Endodermal cell (in vitro differentiated cells): Measurements from ENCODE around the gene APBA2. TPM values are rescaled to one million over a fixed set of nuclear protein-coding genes. Genes with fewer than 3 reads are reported as not detected.

Experiments
- DNase-seq: peaks from one replicate; pipeline ENCODE4 v3.0.0-alpha.2; 2017
- H3K27ac ChIP-seq: 2 replicates; pipeline ENCODE4 v1.5.1; 2013; ENCODE audit warnings: mild to moderate bottlenecking, low read depth, low read length, moderate library complexity
- H3K27me3 ChIP-seq: 2 replicates; pipeline ENCODE4 v1.6.1; 2013; ENCODE audit warnings: mild to moderate bottlenecking, low read length, moderate library complexity; ENCODE audit not compliant: insufficient read depth, control insufficient read depth, poor library complexity, severe bottlenecking
- H3K36me3 ChIP-seq: 2 replicates; pipeline ENCODE4 v1.7.0; 2013; ENCODE audit warnings: mild to moderate bottlenecking, low read length, moderate library complexity; ENCODE audit not compliant: control insufficient read depth, insufficient read depth
- H3K4me1 ChIP-seq: one replicate; pipeline ENCODE4 v1.7.0; 2013; ENCODE audit warnings: low read length; ENCODE audit not compliant: control insufficient read depth, insufficient read depth
- H3K4me3 ChIP-seq: 2 replicates; pipeline ENCODE4 v1.5.1; 2013; ENCODE audit warnings: mild to moderate bottlenecking, low read length, moderate library complexity
- H3K9ac ChIP-seq: 2 replicates; pipeline ENCODE4 v1.6.1; 2013; ENCODE audit warnings: mild to moderate bottlenecking, low read length, moderate library complexity; ENCODE audit not compliant: poor library complexity, severe bottlenecking; ENCODE audit errors: extremely low read depth
- H3K9me3 ChIP-seq: 2 replicates; pipeline ENCODE4 v1.6.1; 2013; ENCODE audit warnings: mild to moderate bottlenecking, low read length, moderate library complexity; ENCODE audit not compliant: control insufficient read depth
- H3K27ac Mint-ChIP-seq: 2 replicates; pipeline ENCODE4 v1.8.0; 2020; ENCODE audit warnings: mixed read lengths
- H3K27me3 Mint-ChIP-seq: 2 replicates; pipeline ENCODE4 v1.8.0; 2021; ENCODE audit warnings: mild to moderate bottlenecking, mixed read lengths; ENCODE audit not compliant: insufficient read depth
- H3K36me3 Mint-ChIP-seq: 2 replicates; pipeline ENCODE4 v1.8.0; 2020; ENCODE audit warnings: low read depth, mixed read lengths
- H3K4me1 Mint-ChIP-seq: 2 replicates; pipeline ENCODE4 v1.8.0; 2020; ENCODE audit warnings: mixed read lengths
- H3K4me3 Mint-ChIP-seq: 2 replicates; pipeline ENCODE4 v1.8.0; 2020; ENCODE audit warnings: mild to moderate bottlenecking, moderate library complexity, mixed read lengths
- H3K9me3 Mint-ChIP-seq: 2 replicates; pipeline ENCODE4 v1.8.0; 2020; ENCODE audit warnings: mild to moderate bottlenecking, mixed read lengths
- CTCF ChIP-seq: fragments of 200-600 bp; sonication (generic); conservative IDR thresholded peaks from 2 replicates; pipeline ENCODE4 v1.5.0; 2021; ENCODE audit warnings: antibody characterized with exemption, mild to moderate bottlenecking
- WGBS, 2 experiments: methylation state at CpG; one replicate each; pipeline versions ENCODE4 v1.1.5 to v1.1.7; 2013; ENCODE audit warnings: missing lambda C conversion rate in 2 of 2, mixed read lengths in 1 of 2; ENCODE audit not compliant: insufficient coverage in 1 of 2, insufficient read length in 1 of 2; 5-methylcytosine and 5-hydroxymethylcytosine counted together
- total RNA-seq, 2 donors: library from RNA; stranded (reverse); fragmentation: NEBNext Ultra II Directional in 1 of 2; extraction: Animal tissue kit (Norgen Biotek cat#: 25700) in 1 of 2; gene quantifications; 2 replicates in 1 of 2; 3 replicates in 1 of 2; pipeline ENCODE4 v1.2.1, GENCODE V29; 2021

The APBA2 gene
- total RNA-seq, 2 donors from 2014 or later: 27.1 to 27.3 TPM

GRCh38 chr15:28878209-28878608 lies 7.6 kb upstream of the APBA2 start:
- H3K9ac ChIP-seq: no peak overlapping the region
- WGBS, 2 experiments: 87 to 90% methylated on average over 15 of the region's 15 CpGs
- TF ChIP-seq CTCF: no peak
- no peaks in the 10 kb centered on the region for H3K9me3 Mint-ChIP-seq
- no peak overlapping the region for H3K4me3 ChIP-seq
- no peak overlapping the region for H3K27ac Mint-ChIP-seq
- peaks cover 11% of the 10 kb centered on the region for H3K27me3 Mint-ChIP-seq
- no peak for DNase-seq
- H3K4me1 Mint-ChIP-seq: peaks cover 13% of the 10 kb centered on the region
- no peak overlapping the region for H3K4me3 Mint-ChIP-seq
- H3K27ac ChIP-seq: no peak overlapping the region
- H3K36me3 Mint-ChIP-seq: no peaks in the 10 kb centered on the region
- H3K27me3 ChIP-seq: no peaks in the 10 kb centered on the region
- peaks cover 13% of the 10 kb centered on the region for H3K4me1 ChIP-seq
- no peaks in the 10 kb centered on the region for H3K9me3 ChIP-seq
- no peaks in the 10 kb centered on the region for H3K36me3 ChIP-seq

GRCh38 chr15:28879551-28879950 lies 6.2 kb upstream of the APBA2 start:
- no peaks in the 10 kb centered on the region for H3K36me3 ChIP-seq
- Mint-ChIP-seq H3K4me3 (no peak overlapping the region), H3K36me3 (no peaks in the 10 kb centered on the region), H3K4me1 (peaks cover 13% of the 10 kb centered on the region), H3K27me3 (peaks cover 16% of the 10 kb centered on the region), H3K9me3 (no peaks in the 10 kb centered on the region), H3K27ac (no peak overlapping the region)
- no peak overlapping the region for H3K27ac ChIP-seq
- no peaks in the 10 kb centered on the region for H3K9me3 ChIP-seq
- TF ChIP-seq CTCF: no peak
- peaks cover 3% of the 10 kb centered on the region for H3K27me3 ChIP-seq
- 92% methylated on average over 8 to 9 of the region's 9 CpGs for WGBS, 2 experiments
- H3K9ac ChIP-seq: no peak overlapping the region
- H3K4me3 ChIP-seq: no peak overlapping the region
- H3K4me1 ChIP-seq: peaks cover 13% of the 10 kb centered on the region
- no peak for DNase-seq

- Mint-ChIP-seq H3K4me1 (peaks cover 11% of the 10 kb centered on the region), H3K4me3 (no peak overlapping the region), H3K36me3 (no peaks in the 10 kb centered on the region), H3K9me3 (no peaks in the 10 kb centered on the region), H3K27me3 (peaks cover 23% of the 10 kb centered on the region), H3K27ac (no peak overlapping the region)
- Histone ChIP-seq H3K27ac (no peak overlapping the region), H3K4me3 (no peak overlapping the region), H3K27me3 (peaks cover 11% of the 10 kb centered on the region), H3K9me3 (no peaks in the 10 kb centered on the region), H3K9ac (no peak overlapping the region), H3K36me3 (no peaks in the 10 kb centered on the region), H3K4me1 (peaks cover 13% of the 10 kb centered on the region)
- DNase-seq: no peak
- 93 to 94% methylated on average over 5 of the region's 5 CpGs for WGBS, 2 experiments
- no peak for TF ChIP-seq CTCF
Observed at GRCh38 chr15:28880680-28881079, 5.1 kb upstream of the APBA2 start.
